ENCODE results near the gene ID1. TPM values are rescaled to one million over a fixed set of nuclear protein-coding genes. Genes with fewer than 3 reads are reported as not detected.

The ID1 gene
- total RNA-seq, 1 experiment from 2014 or later: 360 TPM

DNA sequence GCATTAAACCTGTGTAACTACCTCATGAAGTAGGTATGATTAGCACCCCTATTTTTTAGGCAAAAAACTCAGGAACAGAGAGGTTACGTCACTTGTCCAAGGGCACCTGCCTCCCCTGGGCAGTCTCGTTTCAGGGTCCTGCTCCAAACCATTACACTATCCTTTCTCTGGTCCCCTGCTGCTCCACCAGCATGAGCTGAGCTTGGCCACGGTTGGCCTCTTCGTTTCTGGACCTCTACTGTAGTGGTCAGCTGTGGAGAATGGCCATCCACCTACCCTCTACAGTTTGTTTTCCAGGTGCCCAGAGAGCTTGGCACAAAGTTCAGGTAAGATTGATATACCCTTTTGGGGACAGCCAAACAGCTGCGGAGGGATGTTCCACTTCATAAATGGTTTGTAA is 49.4 kb downstream of the ID1 start:
- Histone ChIP-seq H2BK5ac (ENCODE audit: insufficient read length, low read length) (no peak overlapping the region), H3K9ac (ENCODE audit: extremely low read depth, insufficient read length, low read length) (no peak overlapping the region), H3T11ph (ENCODE audit: low read length) (no peak overlapping the region)

More for the DNA sequence above, 49.4 kb downstream of the ID1 start:
- no peaks in the 10 kb centered on the region for H3K9me3 ChIP-seq (ENCODE audit: control insufficient read depth, low read depth, low read length)
- H4K5ac ChIP-seq (ENCODE audit: insufficient read length, low read depth, low read length): no peak overlapping the region
- H2BK15ac ChIP-seq (ENCODE audit: low read depth, low read length): no peak overlapping the region
- no peak overlapping the region for H4K91ac ChIP-seq (ENCODE audit: insufficient read length, low read depth, low read length)
- WGBS (ENCODE audit: extremely low coverage, insufficient read length, low lambda C conversion rate): no CpG with 5 or more reads among the region's 5 CpGs
- H3K4me2 ChIP-seq (ENCODE audit: insufficient read depth, insufficient read length, low read length): no peak overlapping the region
- DNase-seq: no peak
- H3K14ac ChIP-seq (ENCODE audit: insufficient read depth, low read length): no peak overlapping the region
- H3K23ac ChIP-seq (ENCODE audit: insufficient read length, low read depth, low read length): no peak overlapping the region
- Mint-ChIP-seq H3K36me3 (ENCODE audit: insufficient read depth in 1 of 3, low read depth in 3 of 3) (no peaks in the 10 kb centered on the region), H3K4me3 (no peak overlapping the region), H3K4me1 (no peaks in the 10 kb centered on the region), H3K9me3 (no peaks in the 10 kb centered on the region), H3K27ac (no peak overlapping the region), H3K27me3 (ENCODE audit: low read depth) (peaks cover 5% of the 10 kb centered on the region)
- H2BK12ac ChIP-seq (ENCODE audit: insufficient read length, low read depth, low read length): no peak overlapping the region
- no peak overlapping the region for H2BK120ac ChIP-seq (ENCODE audit: low read depth, low read length, poor library complexity, severe bottlenecking)
- no peak overlapping the region for H2AFZ ChIP-seq (ENCODE audit: low read length)
- H3K27me3 ChIP-seq (ENCODE audit: insufficient read depth, low read length): no peaks in the 10 kb centered on the region
- H4K8ac ChIP-seq (replicated peaks; ENCODE audit: insufficient read length, low read depth, low read length): no peak overlapping the region
- H3K56ac ChIP-seq (ENCODE audit: insufficient read length, low read depth, low read length): no peak overlapping the region
- H3K4ac ChIP-seq (ENCODE audit: low read depth, low read length): no peak overlapping the region
- H2BK20ac ChIP-seq (ENCODE audit: low read depth, low read length, poor library complexity, severe bottlenecking): no peak overlapping the region
- H3K79me1 ChIP-seq (ENCODE audit: insufficient read depth, low read depth, low read length, poor library complexity, severe bottlenecking): no peaks in the 10 kb centered on the region
- H2AK5ac ChIP-seq (ENCODE audit: insufficient read length, low read length): no peak overlapping the region
- H3K27ac ChIP-seq (ENCODE audit: insufficient read length, low read depth, low read length): no peak overlapping the region
- TF ChIP-seq, protein P1, sequence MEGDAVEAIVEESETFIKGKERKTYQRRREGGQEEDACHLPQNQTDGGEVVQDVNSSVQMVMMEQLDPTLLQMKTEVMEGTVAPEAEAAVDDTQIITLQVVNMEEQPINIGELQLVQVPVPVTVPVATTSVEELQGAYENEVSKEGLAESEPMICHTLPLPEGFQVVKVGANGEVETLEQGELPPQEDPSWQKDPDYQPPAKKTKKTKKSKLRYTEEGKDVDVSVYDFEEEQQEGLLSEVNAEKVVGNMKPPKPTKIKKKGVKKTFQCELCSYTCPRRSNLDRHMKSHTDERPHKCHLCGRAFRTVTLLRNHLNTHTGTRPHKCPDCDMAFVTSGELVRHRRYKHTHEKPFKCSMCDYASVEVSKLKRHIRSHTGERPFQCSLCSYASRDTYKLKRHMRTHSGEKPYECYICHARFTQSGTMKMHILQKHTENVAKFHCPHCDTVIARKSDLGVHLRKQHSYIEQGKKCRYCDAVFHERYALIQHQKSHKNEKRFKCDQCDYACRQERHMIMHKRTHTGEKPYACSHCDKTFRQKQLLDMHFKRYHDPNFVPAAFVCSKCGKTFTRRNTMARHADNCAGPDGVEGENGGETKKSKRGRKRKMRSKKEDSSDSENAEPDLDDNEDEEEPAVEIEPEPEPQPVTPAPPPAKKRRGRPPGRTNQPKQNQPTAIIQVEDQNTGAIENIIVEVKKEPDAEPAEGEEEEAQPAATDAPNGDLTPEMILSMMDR (conservative IDR thresholded peaks at IDR 0.05): no peak
- H3K4me1 ChIP-seq (ENCODE audit: insufficient read depth, low read length): no peaks in the 10 kb centered on the region
- H3K23me2 ChIP-seq (ENCODE audit: insufficient read length, low read depth, low read length, poor library complexity, severe bottlenecking): no peaks in the 10 kb centered on the region
- no peaks in the 10 kb centered on the region for H3K79me2 ChIP-seq (ENCODE audit: insufficient read depth, low read length)
- no peaks in the 10 kb centered on the region for H4K20me1 ChIP-seq (ENCODE audit: control insufficient read depth, insufficient read depth, insufficient read length)
- no peak overlapping the region for H3K18ac ChIP-seq (ENCODE audit: insufficient read length, low read depth, low read length)

Small RNAs within 50 kb of the gene (microRNA-seq; reads per million reads assigned to microRNA genes)
- not detected for gene MIR3193 (ENCODE audit: borderline microRNAs expressed)

Other genes starting within 250 kb of the ID1 start
- not detected in 2 replicates for gene DEFB118, start 236.7 kb upstream of the ID1 start, total RNA-seq (2021)
- gene DEFB119, start 214.7 kb upstream of the ID1 start, total RNA-seq (2021): not detected in 2 replicates
- gene DEFB121, start 199.1 kb upstream of the ID1 start, total RNA-seq (2021): not detected in 2 replicates
- not detected in 2 replicates for gene DEFB123, start 164.7 kb upstream of the ID1 start, total RNA-seq (2021)
- not detected in 2 replicates for gene DEFB124, start 130.2 kb upstream of the ID1 start, total RNA-seq (2021)
- gene REM1, start 130.0 kb upstream of the ID1 start, total RNA-seq (2021): not detected in 2 replicates
- 162 and 169 TPM in 2 replicates for gene HM13, start 90.8 kb upstream of the ID1 start, total RNA-seq (2021)
- gene COX4I2, start 32.6 kb downstream of the ID1 start, total RNA-seq (2021): not detected in 2 replicates
- 105 and 109 TPM in 2 replicates for gene BCL2L1, start 117.6 kb downstream of the ID1 start, total RNA-seq (2021)
- 161 TPM in 2 replicates for gene TPX2, start 134.0 kb downstream of the ID1 start, total RNA-seq (2021)
- 0.57 and 0.74 TPM in 2 replicates for gene MYLK2, start 214.1 kb downstream of the ID1 start, total RNA-seq (2021)
- 0.22 TPM in 1 of 2 replicates, not detected in the other for gene FOXS1, start 240.3 kb downstream of the ID1 start, total RNA-seq (2021)